ENCODE results near the gene NFKB1. TPM values are rescaled to one million over a fixed set of nuclear protein-coding genes. Genes with fewer than 3 reads are reported as not detected.

NFKB1 gene
- total and polyA plus RNA-seq, 9 of the 15 experiments (the other 6 are each of a cell fraction or from before 2014, with no cell fraction given), result 2.4 to 14.5 (median 10.3) TPM

DNA sequence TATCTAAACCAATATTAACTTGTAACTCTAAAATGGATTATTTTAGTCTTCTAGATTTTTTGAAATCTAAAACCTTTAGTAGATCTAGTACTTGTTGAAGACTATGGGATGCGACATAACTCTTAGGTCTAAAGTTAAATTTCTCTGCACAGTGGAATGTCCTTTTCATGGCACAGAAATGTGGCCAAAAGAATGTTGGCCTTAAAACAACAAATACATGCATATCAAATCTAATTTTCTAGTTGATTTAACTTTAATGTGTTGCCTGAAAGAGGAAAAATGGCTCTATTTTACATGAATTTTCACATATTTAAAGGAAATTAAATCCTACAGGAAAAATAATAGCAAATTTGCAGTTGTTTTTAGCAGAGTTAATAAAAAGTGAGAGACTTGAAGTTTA lies 30.3 kb downstream of the NFKB1 start:
- Histone ChIP-seq H3K9ac (ENCODE audit: insufficient read depth in 1 of 2, low read depth in 2 of 2, low read length in 2 of 2) (no peak overlapping the region), H2AFZ (ENCODE audit: low read depth, low read length) (no peak overlapping the region), H3K4me3 (no peak overlapping the region), H3K36me3 (ENCODE audit: control insufficient read depth, insufficient read depth, low read length) (no peaks in the 10 kb centered on the region), H3K27ac (ENCODE audit: extremely low read depth, low read depth, low read length) (no peak overlapping the region), H4K20me1 (replicated peaks; ENCODE audit: control insufficient read depth, insufficient read depth, low read length) (no peaks in the 10 kb centered on the region), H3K9me3 (replicated peaks; ENCODE audit: control insufficient read depth, insufficient read depth, low read depth, low read length) (no peaks in the 10 kb centered on the region), H3K79me2 (ENCODE audit: control insufficient read depth, insufficient read depth, low read length) (no peaks in the 10 kb centered on the region), H3K4me2 (ENCODE audit: insufficient read depth, low read length) (no peak overlapping the region), H3K4me1 (replicated peaks in 1 of 2; ENCODE audit: control insufficient read depth in 2 of 2, insufficient read depth in 2 of 2, low read length in 2 of 2) (no peaks in the 10 kb centered on the region), H3K27me3 (ENCODE audit: control insufficient read depth in 2 of 2, insufficient read depth in 2 of 2, low read length in 2 of 2) (no peaks in the 10 kb centered on the region), H3K9me1 (ENCODE audit: control insufficient read depth, insufficient read depth, low read length) (no peaks in the 10 kb centered on the region)
- ATAC-seq, result no peak
- 94% methylated on average over 1 of the region's 1 CpG for WGBS (ENCODE audit: insufficient coverage, low coverage, missing lambda C conversion rate)
- intact Hi-C loops (cut with micrococcal nuclease) (no loop called here), in situ Hi-C loops (cut with MboI) (no loop called here)
- no TSS peak for BruUV-seq (replicated peaks)
- POLR2A ChIA-PET, result no interaction called here
- TF ChIP-seq RAD51 (IDR thresholded peaks at IDR 0.05; ENCODE audit: borderline replicate concordance, low read depth) (no peak), RBM15 (IDR thresholded peaks at IDR 0.05; ENCODE audit: insufficient read depth, low read length) (no peak), ZNF77 (CRISPR knock-in tag; IDR thresholded peaks at IDR 0.05) (no peak)
- CTCF ChIA-PET (ENCODE audit: low intra/inter-chr PET ratio), result no interaction called here
- DNase-seq (ENCODE audit: extremely low read depth in 1 of 4, low spot score in 3 of 4), result no peak
- FAIRE-seq, result no peak

- ChIA-PET CTCF (ENCODE audit: low intra/inter-chr PET ratio) (no interaction called here), POLR2A (no interaction called here)
- Histone ChIP-seq H3K36me3 (ENCODE audit: control insufficient read depth, insufficient read depth, low read length) (no peaks in the 10 kb centered on the region), H3K9ac (ENCODE audit: insufficient read depth in 1 of 2, low read depth in 2 of 2, low read length in 2 of 2) (no peak overlapping the region), H3K9me1 (ENCODE audit: control insufficient read depth, insufficient read depth, low read length) (no peaks in the 10 kb centered on the region), H3K4me1 (replicated peaks in 1 of 2; ENCODE audit: control insufficient read depth in 2 of 2, insufficient read depth in 2 of 2, low read length in 2 of 2) (no peaks in the 10 kb centered on the region), H3K9me3 (replicated peaks; ENCODE audit: control insufficient read depth, insufficient read depth, low read depth, low read length) (no peaks in the 10 kb centered on the region), H3K27ac (ENCODE audit: extremely low read depth, low read depth, low read length) (no peak overlapping the region), H3K79me2 (ENCODE audit: control insufficient read depth, insufficient read depth, low read length) (no peaks in the 10 kb centered on the region), H3K4me2 (ENCODE audit: insufficient read depth, low read length) (no peak overlapping the region), H4K20me1 (replicated peaks; ENCODE audit: control insufficient read depth, insufficient read depth, low read length) (no peaks in the 10 kb centered on the region), H2AFZ (ENCODE audit: low read depth, low read length) (no peak overlapping the region), H3K4me3 (no peak overlapping the region), H3K27me3 (ENCODE audit: control insufficient read depth in 2 of 2, insufficient read depth in 2 of 2, low read length in 2 of 2) (no peaks in the 10 kb centered on the region)
- DNase-seq (ENCODE audit: extremely low read depth in 1 of 4, low spot score in 3 of 4) (no peak), FAIRE-seq (no peak), ATAC-seq (no peak)
- intact Hi-C loops (cut with micrococcal nuclease), result no loop called here
- in situ Hi-C loops (cut with MboI), result no loop called here
- TF ChIP-seq AFF4 (CRISPR knock-in tag; IDR thresholded peaks at IDR 0.05) (no peak), DPF2 (IDR thresholded peaks at IDR 0.05) (no peak), ZFP1 (CRISPR knock-in tag; IDR thresholded peaks at IDR 0.05) (no peak)
- WGBS (ENCODE audit: insufficient coverage, low coverage, missing lambda C conversion rate), result 72% methylated on average over 4 of the region's 4 CpGs
- no TSS peak for BruUV-seq (replicated peaks)
Observed at GRCh38 chr4:102533348-102533747, 32.2 kb downstream of the NFKB1 start.

Data from K562 (cell line).